BLaER1 treated with 17β-estradiol and CSF1 and Interleukin-3, amounts not matched to agents 10 nM and 100 nM (cell line): ENCODE results near the gene GPX4.

Experiments used
- H3K27ac ChIP-seq, 11 experiments: shearing (Covaris generic); formaldehyde crosslinking; 2 replicates each; pipeline ENCODE4 v1.8.1; 2022
- H3K27me3 ChIP-seq, 11 experiments: shearing (Covaris generic); formaldehyde crosslinking; 2 replicates each; pipeline ENCODE4 v1.8.1; 2022
- H3K36me3 ChIP-seq, 11 experiments: shearing (Covaris generic); formaldehyde crosslinking; 2 replicates each; pipeline ENCODE4 v1.8.1; 2022
- H3K4me1 ChIP-seq, 10 experiments: shearing (Covaris generic); formaldehyde crosslinking; 2 replicates each; pipeline ENCODE4 v1.8.1; 2022
- H3K4me2 ChIP-seq, 11 experiments: shearing (Covaris generic); formaldehyde crosslinking; 2 replicates each; pipeline ENCODE4 v1.8.1; 2022
- H3K4me3 ChIP-seq, 10 experiments: shearing (Covaris generic); formaldehyde crosslinking; 2 replicates each; pipeline ENCODE4 v1.8.1; 2022
- H3K9ac ChIP-seq, 11 experiments: shearing (Covaris generic); formaldehyde crosslinking; 2 replicates each; pipeline ENCODE4 v1.8.1; 2022
- H3K9me3 ChIP-seq, 11 experiments: shearing (Covaris generic); formaldehyde crosslinking; replicated peaks in 1 of 11; 2 replicates each; pipeline ENCODE4 v1.8.1; 2022
- H4K20me1 ChIP-seq, 11 experiments: shearing (Covaris generic); formaldehyde crosslinking; 2 replicates each; pipeline ENCODE4 v1.8.1; 2022
- Cebpa-rat ChIP-seq, 11 experiments: shearing (Covaris generic); IDR thresholded peaks; 2 replicates each; pipeline ENCODE4 v1.8.1; 2022

The GPX4 gene

GRCh38 chr19:1153891-1154730 is 50.3 kb downstream of the GPX4 start:
- H3K4me3 ChIP-seq: no peak overlapping the region
- H3K4me1 ChIP-seq: peaks cover 11 to 44% (median 30%) of the 10 kb centered on the region in 10 experiments
- H3K9ac ChIP-seq: peak overlapping the region in 3 of 11 experiments; percentile 15 to 49 (median 34); a peak in 3 of 22 replicates
- H3K9me3 ChIP-seq: no peaks in the 10 kb centered on the region
- peaks cover 37 to 92% (median 71%) of the 10 kb centered on the region in 11 experiments for H3K36me3 ChIP-seq
- H3K4me2 ChIP-seq: peak overlapping the region in 3 of 11 experiments; percentile 60 to 73 (median 68); a peak in 5 of 22 replicates
- H3K27me3 ChIP-seq: no peaks in the 10 kb centered on the region
- TF ChIP-seq Cebpa-rat (IDR thresholded peaks at IDR 0.05): no peak
- peaks cover 74 to 100% (median 95%) of the 10 kb centered on the region in 11 experiments for H4K20me1 ChIP-seq
- peak overlapping the region in 3 of 11 experiments; percentile 10 to 68 (median 45); a peak in 4 of 22 replicates for H3K27ac ChIP-seq

GRCh38 chr19:1154731-1155351 is 51.0 kb downstream of the GPX4 start:
- Histone ChIP-seq H3K36me3 (peaks cover 31 to 84% (median 65%) of the 10 kb centered on the region in 11 experiments), H3K4me1 (peaks cover 12 to 45% (median 31%) of the 10 kb centered on the region in 10 experiments), H3K9ac (peak overlapping the region in 4 of 11 experiments; percentile 5 to 70 (median 32); a peak in 4 of 22 replicates), H3K27ac (peak overlapping the region in 4 of 11 experiments; percentile 31 to 68 (median 56); a peak in 4 of 22 replicates), H3K9me3 (no peaks in the 10 kb centered on the region), H4K20me1 (peaks cover 71 to 97% (median 91%) of the 10 kb centered on the region in 11 experiments), H3K4me2 (peak overlapping the region in 4 of 11 experiments; percentile 18 to 73 (median 64); a peak in 6 of 22 replicates), H3K27me3 (no peaks in the 10 kb centered on the region), H3K4me3 (no peak overlapping the region)
- no peak for TF ChIP-seq Cebpa-rat (IDR thresholded peaks at IDR 0.05)

GRCh38 chr19:1155352-1156304 is 51.8 kb downstream of the GPX4 start:
- Histone ChIP-seq H4K20me1 (peaks cover 71 to 97% (median 91%) of the 10 kb centered on the region in 11 experiments), H3K9me3 (no peaks in the 10 kb centered on the region), H3K4me1 (peaks cover 20 to 52% (median 39%) of the 10 kb centered on the region in 10 experiments), H3K27me3 (no peaks in the 10 kb centered on the region), H3K9ac (peak overlapping the region in 4 of 11 experiments; percentile 5 to 70 (median 32); a peak in 5 of 22 replicates), H3K27ac (peak overlapping the region in 5 of 11 experiments; percentile 8 to 68 (median 45); a peak in 6 of 22 replicates), H3K4me3 (no peak overlapping the region), H3K4me2 (peak overlapping the region in 4 of 11 experiments; percentile 18 to 73 (median 64); a peak in 6 of 22 replicates), H3K36me3 (peaks cover 27 to 83% (median 59%) of the 10 kb centered on the region in 11 experiments)
- TF ChIP-seq Cebpa-rat (IDR thresholded peaks at IDR 0.05): no peak
